Stomach (tissue), 9 donors: ENCODE results near the gene CDCA5. TPM values are rescaled to one million over a fixed set of nuclear protein-coding genes. Genes with fewer than 3 reads are reported as not detected.

Source experiments
- DNase-seq, 2 donors: peaks; one replicate each; pipeline versions ENCODE4 v3.0.0 to v3.0.0-alpha.2; 2013 to 2019
- H3K27ac ChIP-seq, 5 donors: fragments of 200-600 bp in 4 of 5; sonication (generic) in 4 of 5; one replicate each; pipeline ENCODE4 v1.5.1; 2013 to 2019; ENCODE audit warnings: mild to moderate bottlenecking in 1 of 5, moderate library complexity in 1 of 5
- H3K27me3 ChIP-seq, 3 donors: fragments of 200-600 bp; sonication (generic); one replicate each; pipeline ENCODE4 v1.5.1; 2017 to 2019; ENCODE audit warnings: mixed run types in 1 of 3
- H3K36me3 ChIP-seq, 4 donors: fragments of 200-600 bp; sonication (generic); 1 replicate in 3 of 4; 2 replicates in 1 of 4; pipeline ENCODE4 v1.5.1; 2016 to 2019
- H3K4me1 ChIP-seq, 4 donors: fragments of 200-600 bp; sonication (generic); one replicate each; pipeline ENCODE4 v1.5.1; 2016 to 2019
- H3K4me3 ChIP-seq, 4 donors: fragments of 200-600 bp; sonication (generic) in 3 of 4; one replicate each; pipeline ENCODE4 v1.5.1; 2016 to 2019; ENCODE audit warnings: mild to moderate bottlenecking in 1 of 4
- H3K9me3 ChIP-seq, 4 donors: fragments of 200-600 bp; sonication (generic); one replicate each; pipeline ENCODE4 v1.5.1; 2016 to 2019
- CTCF ChIP-seq, 7 experiments: fragments of 450-650 bp in 4 of 7; fragments of 200-600 bp in 3 of 7; sonication (generic) in 3 of 7; IDR thresholded peaks; one replicate each; pipeline ENCODE4 v1.5.1; 2016 to 2019; ENCODE audit warnings: antibody characterized with exemption in 7 of 7, control low read depth in 2 of 7, mild to moderate bottlenecking in 1 of 7
- EP300 ChIP-seq: sonication (generic); formaldehyde crosslinking; IDR thresholded peaks from one replicate; pipeline ENCODE4 v1.6.1; 2017; ENCODE audit warnings: antibody characterized with exemption
- POLR2A ChIP-seq, 4 donors: fragments of 450-650 bp; IDR thresholded peaks; one replicate each; pipeline ENCODE4 v1.6.1; 2016; ENCODE audit warnings: antibody characterized with exemption in 4 of 4, control low read depth in 2 of 4, mild to moderate bottlenecking in 1 of 4, moderate library complexity in 1 of 4
- POLR2AphosphoS5 ChIP-seq, 3 donors: sonication (generic); formaldehyde crosslinking; IDR thresholded peaks; one replicate each; pipeline ENCODE4 v1.6.1; 2016; ENCODE audit warnings: antibody characterized with exemption in 3 of 3
- WGBS, 5 donors: extraction: QIAGEN DNeasy Blood & Tissue Kit in 3 of 5; methylation state at CpG; one replicate each; pipeline versions ENCODE4 v1.1.5 to v1.1.7; 2013 to 2018; 5-methylcytosine and 5-hydroxymethylcytosine counted together
- intact Hi-C: fragments of 100-400 bp; cut with DNase I; formaldehyde crosslinking; loops from one replicate; pipeline ENCODE4 v1.15.1; 2023; ENCODE audit warnings: low total_unique reads
- polyA plus RNA-seq, 3 donors: library from polyadenylated mRNA; stranded (reverse); fragments of 200-250 nt; gene quantifications; one replicate each; pipeline ENCODE4 v1.2.3, GENCODE V29; 2013
- total RNA-seq, 5 donors: library from RNA; depleted of rRNA; stranded (reverse); fragments of >200 nt; gene quantifications; one replicate each; pipeline versions ENCODE4 v1.1.0 to v1.2.3, GENCODE V29; 2014 to 2016
- donor health status: healthy with polysubstance abuse.
- donor health status: Bipolar disorder and iron deficiency.
- donor health status: healthy.

Gene CDCA5
- total and polyA plus RNA-seq, 8 donors: 1.4 to 9.1 (median 3.1) TPM

GRCh38 chr11:65042891-65043290, 40.9 kb downstream of the CDCA5 start:
- no peak overlapping the region for H3K27ac ChIP-seq
- no peak overlapping the region for H3K4me3 ChIP-seq
- H3K9me3 ChIP-seq: no peaks in the 10 kb centered on the region
- DNase-seq: no peak
- no peaks in the 10 kb centered on the region for H3K27me3 ChIP-seq
- intact Hi-C loops: no loop called here
- H3K36me3 ChIP-seq: peaks cover 21 to 41% (median 37%) of the 10 kb centered on the region in 4 donors
- WGBS, 5 donors: 82 to 90% (median 89%) methylated on average over 6 of the region's 6 CpGs
- peaks cover 21 to 56% (median 47%) of the 10 kb centered on the region in 4 donors for H3K4me1 ChIP-seq
- TF ChIP-seq POLR2A (IDR thresholded peaks at IDR 0.05) (no peak), EP300 (no peak), POLR2AphosphoS5 (IDR thresholded peaks at IDR 0.05) (no peak), CTCF (IDR thresholded peaks at IDR 0.05) (no peak)

- intact Hi-C loops: no loop called here
- peaks cover 30 to 57% (median 51%) of the 10 kb centered on the region in 4 donors for H3K36me3 ChIP-seq
Observed at GRCh38 chr11:65040847-65041622, 42.8 kb downstream of the CDCA5 start, which contains the start of gene SAC3D1. Gene SAC3D1 (plus strand): TSS chr11:65041210. CDS start chr11:65041293, 83 bp downstream.

GRCh38 chr11:65040520-65040846, 43.4 kb downstream of the CDCA5 start:
- H3K4me3 ChIP-seq: peak overlapping the region; percentile 74 to 98 (median 92)
- intact Hi-C loops: no loop called here
- peaks cover 19 to 48% (median 39%) of the 10 kb centered on the region in 4 donors for H3K4me1 ChIP-seq
- H3K27me3 ChIP-seq: no peaks in the 10 kb centered on the region
- H3K27ac ChIP-seq: peak overlapping the region; percentile 92 to 99 (median 93)
- TF ChIP-seq POLR2AphosphoS5 (IDR thresholded peaks at IDR 0.05) (no peak), CTCF (IDR thresholded peaks at IDR 0.05) (no peak), POLR2A (IDR thresholded peaks at IDR 0.05) (no peak), EP300 (no peak)
- WGBS, 5 donors: 6 to 14% (median 10%) methylated on average over 7 of the region's 7 CpGs
- peaks cover 35 to 57% (median 51%) of the 10 kb centered on the region in 4 donors for H3K36me3 ChIP-seq
- no peaks in the 10 kb centered on the region for H3K9me3 ChIP-seq
- DNase-seq: no peak

More at GRCh38 chr11:65040847-65041622, 42.8 kb downstream of the CDCA5 start, which contains the start of gene SAC3D1:
- DNase-seq: peak; percentile 88 to 97
- Histone ChIP-seq H3K4me3 (peak within 1 kb of the TSS; percentile 74 to 98 (median 92)), H3K4me1 (peaks cover 19 to 49% (median 40%) of the 10 kb centered on the region in 4 donors), H3K27me3 (no peaks in the 10 kb centered on the region), H3K9me3 (no peaks in the 10 kb centered on the region), H3K27ac (peak within 1 kb of the TSS; percentile 92 to 99 (median 93))
- WGBS, 5 donors: 0 to 1% (median 1%) methylated on average over 17 to 91 of the region's 91 CpGs
- TF ChIP-seq POLR2A (IDR thresholded peaks at IDR 0.05): no peak
- peak; percentile 17 to 80 (median 39) for TF ChIP-seq POLR2AphosphoS5 (IDR thresholded peaks at IDR 0.05)

GRCh38 chr11:65036931-65037330, 46.9 kb downstream of the CDCA5 start:
- Histone ChIP-seq H3K27me3 (no peaks in the 10 kb centered on the region), H3K4me1 (peaks cover 12 to 27% (median 20%) of the 10 kb centered on the region in 4 donors), H3K36me3 (peaks cover 46 to 76% (median 71%) of the 10 kb centered on the region in 4 donors), H3K4me3 (no peak overlapping the region), H3K27ac (peak overlapping the region in 4 of 5 donors; percentile 37 to 67 (median 47)), H3K9me3 (no peaks in the 10 kb centered on the region)
- TF ChIP-seq EP300: no peak
- no peak for TF ChIP-seq CTCF (IDR thresholded peaks at IDR 0.05)
- no peak for TF ChIP-seq POLR2A (IDR thresholded peaks at IDR 0.05)
- peak in 1 of 3 donors; percentile 7 for TF ChIP-seq POLR2AphosphoS5 (IDR thresholded peaks at IDR 0.05)
- WGBS, 5 donors: 34 to 74% (median 45%) methylated on average over 6 of the region's 6 CpGs
- intact Hi-C loops: no loop called here
- DNase-seq: peak in 1 of 2 donors; percentile 90
